NCI-H2081 treated with DMSO at 0.1 percent for 48 hours (cell line): ENCODE measurements around the gene GSK3A.

Experiments used
- DNase-seq: peaks from one replicate; lab custom pipeline; 2025; lab: John Stamatoyannopoulos, UW

The GSK3A gene

GRCh38 chr19:42242512-42243409 lies at the start of gene GSK3A:
Gene GSK3A, minus strand, starts transcription at chr19:42242602. Its CDS starts 137 bp downstream, at chr19:42242465.
- DNase-seq, result peak; percentile 96

DNA sequence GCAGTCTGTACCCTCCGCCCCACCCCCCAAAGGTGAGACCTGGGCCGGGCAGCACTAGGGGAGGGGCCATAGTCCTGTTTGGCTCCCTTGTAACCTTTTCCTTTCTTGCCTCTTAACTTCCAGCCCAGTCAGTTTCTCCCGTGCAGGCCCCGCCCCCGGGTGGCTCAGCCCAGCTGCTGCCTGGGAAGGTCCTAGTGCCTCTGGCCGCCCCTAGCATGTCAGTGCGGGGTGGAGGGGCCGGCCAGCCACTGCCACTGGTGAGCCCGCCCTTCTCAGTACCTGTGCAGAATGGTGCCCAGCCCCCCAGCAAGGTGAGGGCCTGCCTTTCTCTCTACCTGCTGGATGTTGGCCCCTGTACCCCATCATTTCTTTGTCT lies 49.0 kb upstream of the GSK3A start:
- no peak for DNase-seq

DNA sequence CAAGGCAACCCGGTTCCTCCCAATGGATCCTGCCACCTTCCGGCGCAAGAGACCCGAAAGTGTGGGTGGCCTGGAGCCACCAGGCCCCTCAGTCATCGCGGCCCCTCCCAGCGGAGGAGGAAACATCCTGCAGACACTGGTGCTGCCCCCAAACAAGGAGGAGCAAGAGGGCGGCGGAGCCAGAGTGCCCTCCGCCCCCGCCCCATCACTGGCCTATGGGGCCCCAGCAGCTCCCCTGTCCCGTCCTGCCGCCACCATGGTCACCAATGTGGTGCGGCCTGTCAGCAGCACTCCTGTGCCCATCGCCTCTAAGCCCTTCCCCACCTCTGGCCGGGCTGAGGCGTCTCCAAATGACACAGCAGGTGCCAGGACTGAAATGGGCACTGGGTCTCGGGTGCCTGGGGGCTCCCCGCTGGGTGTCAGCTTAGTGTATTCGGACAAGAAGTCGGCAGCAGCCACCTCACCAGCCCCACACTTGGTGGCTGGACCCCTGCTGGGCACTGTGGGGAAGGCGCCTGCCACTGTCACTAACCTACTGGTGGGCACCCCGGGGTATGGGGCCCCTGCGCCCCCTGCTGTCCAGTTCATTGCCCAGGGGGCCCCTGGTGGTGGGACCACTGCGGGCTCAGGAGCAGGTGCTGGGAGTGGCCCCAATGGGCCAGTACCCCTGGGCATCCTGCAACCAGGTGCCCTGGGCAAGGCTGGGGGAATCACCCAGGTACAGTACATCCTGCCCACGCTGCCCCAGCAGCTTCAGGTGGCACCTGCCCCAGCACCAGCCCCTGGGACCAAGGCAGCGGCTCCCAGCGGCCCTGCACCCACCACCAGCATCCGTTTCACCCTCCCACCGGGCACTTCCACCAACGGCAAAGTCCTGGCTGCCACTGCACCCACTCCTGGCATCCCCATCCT lies 48.4 kb upstream of the GSK3A start:
- no peak for DNase-seq

GRCh38 chr19:42290136-42290522 lies 47.7 kb upstream of the GSK3A start:
- DNase-seq, result no peak

GRCh38 chr19:42289556-42290041 lies 47.2 kb upstream of the GSK3A start:
- DNase-seq, result no peak

DNA sequence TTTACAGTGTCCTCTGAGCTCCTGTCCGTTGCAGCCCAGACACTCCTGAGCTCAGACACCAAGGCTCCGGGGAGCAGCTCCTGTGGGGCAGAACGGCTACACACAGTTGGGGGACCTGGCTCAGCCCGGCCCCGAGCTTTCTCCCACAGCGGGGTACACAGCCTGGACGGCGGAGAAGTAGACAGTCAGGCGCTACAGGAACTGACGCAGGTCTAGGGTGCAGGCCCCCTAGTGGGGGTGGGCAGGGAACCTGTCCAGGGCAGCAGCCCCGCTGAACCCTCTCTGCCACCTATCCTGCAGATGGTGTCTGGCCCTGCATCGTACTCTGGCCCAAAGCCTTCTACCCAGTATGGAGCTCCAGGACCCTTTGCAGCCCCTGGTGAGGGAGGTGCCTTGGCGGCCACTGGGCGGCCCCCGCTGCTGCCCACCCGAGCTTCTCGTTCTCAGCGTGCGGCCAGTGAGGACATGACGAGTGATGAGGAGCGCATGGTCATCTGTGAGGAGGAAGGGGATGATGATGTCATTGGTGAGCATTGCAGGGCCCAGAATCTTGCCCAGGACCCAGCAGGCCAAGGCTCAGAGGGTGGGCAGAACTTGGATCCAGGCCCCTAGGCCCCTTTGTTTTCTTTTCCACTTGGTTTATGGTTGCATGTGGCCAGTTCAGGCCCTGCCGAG lies 46.6 kb upstream of the GSK3A start:
- DNase-seq, result no peak

DNA sequence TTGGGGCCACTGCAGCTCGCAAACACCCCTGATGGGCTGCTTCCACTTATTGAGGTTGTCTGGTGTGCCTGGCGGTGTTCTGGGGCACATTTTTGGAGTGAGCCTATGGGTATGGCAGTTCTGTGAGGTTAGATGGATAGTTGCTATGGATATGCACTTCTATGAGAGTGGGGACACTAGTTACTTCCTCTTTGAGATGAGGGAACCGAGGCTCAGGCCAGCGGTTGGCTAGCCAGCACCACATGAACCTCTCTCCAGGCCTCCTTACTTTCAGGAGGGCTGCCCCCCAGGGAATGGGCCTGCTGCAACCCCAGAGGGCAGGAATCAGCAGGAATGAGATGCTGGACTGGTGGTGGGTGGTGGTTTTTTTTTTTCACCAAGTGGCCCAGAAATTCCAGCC lies 46.0 kb upstream of the GSK3A start:
- DNase-seq, result no peak

DNA sequence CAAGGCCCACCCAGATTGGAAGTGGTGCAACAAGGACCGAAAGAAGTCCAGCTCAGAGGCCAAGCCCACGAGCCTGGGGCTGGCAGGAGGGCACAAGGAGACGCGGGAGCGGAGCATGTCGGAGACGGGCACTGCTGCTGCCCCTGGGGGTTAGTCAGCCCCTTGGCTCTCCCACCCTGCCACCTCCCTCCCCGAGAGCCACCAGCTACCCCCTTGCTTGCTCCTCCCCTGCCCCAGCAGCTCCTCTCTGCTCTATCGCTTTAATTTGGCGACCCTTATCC lies 45.4 kb upstream of the GSK3A start:
- no peak for DNase-seq

DNA sequence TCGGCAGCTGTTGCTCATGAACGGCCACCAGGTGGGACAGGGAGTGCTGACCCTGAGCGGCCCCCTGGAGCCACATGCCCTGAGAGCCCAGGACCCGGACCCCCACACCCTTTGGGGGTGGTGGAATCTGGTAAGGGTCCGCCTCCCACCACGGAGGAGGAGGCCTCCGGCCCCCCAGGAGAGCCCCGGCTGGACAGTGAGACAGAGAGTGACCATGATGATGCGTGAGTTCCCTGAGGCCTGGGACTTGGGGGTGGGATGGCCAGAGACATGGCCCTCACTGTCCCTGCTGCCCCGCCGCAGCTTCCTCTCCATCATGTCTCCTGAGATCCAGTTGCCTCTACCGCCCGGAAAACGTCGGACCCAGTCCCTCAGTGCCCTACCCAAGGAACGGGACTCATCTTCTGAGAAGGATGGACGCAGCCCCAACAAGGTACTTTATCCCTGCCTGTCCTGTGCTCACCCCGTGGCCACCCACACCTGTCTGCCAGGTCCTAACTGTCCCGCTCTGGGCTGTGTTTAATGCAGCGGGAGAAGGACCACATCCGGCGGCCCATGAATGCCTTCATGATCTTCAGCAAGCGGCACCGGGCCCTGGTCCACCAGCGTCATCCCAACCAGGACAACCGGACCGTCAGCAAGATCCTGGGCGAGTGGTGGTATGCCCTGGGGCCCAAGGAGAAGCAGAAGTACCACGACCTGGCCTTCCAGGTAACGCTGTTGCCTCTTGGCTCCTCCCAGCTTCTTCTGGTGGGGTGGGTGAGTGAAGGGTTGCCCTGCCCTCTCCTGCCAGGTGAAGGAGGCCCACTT lies 44.8 kb upstream of the GSK3A start:
- DNase-seq, result no peak

- DNase-seq, result no peak
These were observed 44.1 kb upstream of the GSK3A start for GRCh38 chr19:42286349-42287016.

DNA sequence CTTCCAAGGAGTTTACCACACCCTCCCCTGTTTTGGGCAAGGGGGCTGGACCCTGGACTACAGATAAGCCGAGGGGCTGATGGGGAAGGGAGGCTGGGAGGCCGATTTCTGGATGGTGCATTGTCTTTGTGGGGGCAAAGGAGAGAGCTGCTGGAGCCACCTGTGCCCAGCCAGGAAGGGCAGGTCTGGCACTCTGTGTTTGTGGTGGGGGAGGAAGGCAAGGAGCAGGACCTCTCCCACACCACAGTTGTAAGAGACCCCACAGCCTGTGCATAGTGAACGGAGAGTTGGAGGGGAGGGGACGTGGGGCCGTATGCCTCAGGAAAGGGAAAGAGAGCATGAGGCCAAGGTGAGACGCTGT lies 43.6 kb upstream of the GSK3A start:
- no peak for DNase-seq

GRCh38 chr19:42285541-42285941 lies 43.1 kb upstream of the GSK3A start:
- no peak for DNase-seq

DNA sequence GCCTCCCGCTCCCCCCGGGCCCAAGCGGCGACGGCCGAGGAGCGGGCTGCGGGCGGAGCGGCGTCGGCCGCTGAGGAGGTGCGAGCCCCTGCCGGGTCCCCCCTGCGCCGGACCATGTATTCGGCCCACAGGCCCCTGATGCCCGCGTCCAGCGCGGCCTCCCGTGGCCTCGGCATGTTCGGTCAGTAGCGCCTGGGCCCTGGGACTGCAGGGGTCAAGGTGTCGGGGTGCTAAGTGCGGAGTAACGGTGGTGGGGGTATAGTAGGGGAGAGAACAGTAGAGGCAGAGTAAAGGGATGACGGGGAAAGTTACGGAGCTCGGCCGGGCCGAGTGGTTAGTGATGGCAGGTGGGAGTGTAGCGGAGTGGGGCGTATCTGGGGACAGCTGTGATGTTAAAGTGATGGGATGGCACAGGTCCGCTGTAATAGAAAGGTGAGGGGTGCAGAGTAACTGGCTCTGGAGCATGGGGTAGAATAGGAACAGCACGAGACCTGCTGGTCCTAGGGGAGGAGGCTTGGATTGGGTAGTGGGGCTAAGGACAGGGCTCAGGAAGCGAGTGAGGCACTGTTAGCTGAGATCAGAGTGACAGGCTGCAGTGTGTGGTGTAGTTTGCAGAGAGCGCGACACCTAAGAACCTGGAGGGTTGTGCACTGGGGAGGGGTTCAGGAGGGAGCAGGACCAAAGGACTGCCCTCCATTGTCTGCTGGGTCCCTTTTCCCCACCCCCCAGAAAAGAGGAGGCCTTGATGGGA lies 42.4 kb upstream of the GSK3A start:
- DNase-seq, result no peak

GRCh38 chr19:42284066-42284501 lies 41.7 kb upstream of the GSK3A start:
- no peak for DNase-seq

- DNase-seq, result peak; percentile 66
These were observed 41.0 kb upstream of the GSK3A start for GRCh38 chr19:42283188-42284065.

DNA sequence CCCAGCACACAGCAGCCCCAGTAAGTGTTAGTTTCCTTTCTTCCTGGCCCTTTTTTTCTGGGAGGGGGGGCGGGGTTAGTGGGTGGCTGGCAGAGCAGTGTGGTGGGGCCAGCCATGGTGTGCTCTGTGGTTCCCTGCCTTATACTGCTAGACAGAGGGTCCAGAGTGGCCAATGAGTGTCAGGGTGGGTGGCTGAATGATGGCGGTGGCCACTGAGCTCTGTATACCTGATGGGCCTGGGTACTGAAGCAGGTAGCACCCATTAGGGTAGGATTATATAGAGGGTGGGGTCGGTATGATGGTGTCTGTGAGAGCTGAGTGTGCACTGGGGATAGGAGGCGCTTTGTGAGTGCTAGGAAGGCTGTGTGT lies 40.4 kb upstream of the GSK3A start:
- no peak for DNase-seq

- peak; percentile 46 for DNase-seq
These were observed 39.7 kb upstream of the GSK3A start for GRCh38 chr19:42281827-42282762.

GRCh38 chr19:42281146-42281826 lies 38.9 kb upstream of the GSK3A start:
- peak; percentile 50 for DNase-seq
